ENCODE data around the gene GPR153. TPM values are rescaled to one million over a fixed set of nuclear protein-coding genes. Genes with fewer than 3 reads are reported as not detected.
"Not testable (repeated sequence)": the region's sequence is repeated elsewhere in the genome, so short reads cannot be mapped to it uniquely, and the experiment has no call there.

GPR153 gene
- total and polyA plus RNA-seq, 10 donors = 2.1 to 26.6 (median 12.4) TPM

DNA sequence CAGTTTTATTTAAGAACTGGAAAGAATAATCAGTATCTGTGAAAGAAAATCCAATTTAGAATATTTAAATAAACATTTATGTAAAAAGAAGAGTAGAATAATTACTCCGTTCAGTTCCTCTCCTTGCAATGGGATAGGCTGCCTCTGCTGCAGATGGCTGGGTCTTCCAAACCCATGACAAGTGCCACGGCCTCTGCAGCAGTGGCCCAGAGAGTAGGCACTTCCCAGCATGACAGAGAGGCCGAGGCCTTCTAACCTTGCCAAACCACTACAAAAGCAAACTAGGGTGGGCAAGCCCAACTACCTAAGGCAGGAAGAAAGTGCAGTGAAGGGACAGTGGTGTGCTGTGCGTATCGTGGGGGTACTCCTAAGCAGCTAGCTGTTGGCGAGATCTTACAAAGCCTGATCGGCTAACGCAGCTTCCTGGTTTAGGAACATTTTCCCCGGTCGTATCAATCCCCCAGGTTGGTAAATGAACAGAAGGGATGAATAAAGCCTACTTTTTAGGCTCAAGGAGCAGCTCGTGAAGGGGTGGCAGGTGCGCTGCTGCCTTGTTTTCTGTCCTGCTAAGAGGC lies 39.6 kb downstream of the GPR153 start:
- Histone ChIP-seq H3K27me3 (replicated peaks in 1 of 7) (no peaks in the 10 kb centered on the region), H3K9me3 (no peaks in the 10 kb centered on the region), H3K36me3 (peaks cover 0 to 64% (median 37%) of the 10 kb centered on the region in 6 donors), H3K27ac (no peak overlapping the region), H3K4me1 (peaks cover 0 to 14% (median 1%) of the 10 kb centered on the region in 6 donors), H3K4me3 (no peak overlapping the region)
- intact Hi-C loops (cut with DNase I; ENCODE audit: low total_unique reads) = no loop called here
- WGBS, 5 donors = 82 to 97% (median 94%) methylated on average over 11 to 12 of the region's 12 CpGs
- no peak for DNase-seq
- TF ChIP-seq POLR2AphosphoS5 (IDR thresholded peaks at IDR 0.05) = no peak
- TF ChIP-seq, protein P1, sequence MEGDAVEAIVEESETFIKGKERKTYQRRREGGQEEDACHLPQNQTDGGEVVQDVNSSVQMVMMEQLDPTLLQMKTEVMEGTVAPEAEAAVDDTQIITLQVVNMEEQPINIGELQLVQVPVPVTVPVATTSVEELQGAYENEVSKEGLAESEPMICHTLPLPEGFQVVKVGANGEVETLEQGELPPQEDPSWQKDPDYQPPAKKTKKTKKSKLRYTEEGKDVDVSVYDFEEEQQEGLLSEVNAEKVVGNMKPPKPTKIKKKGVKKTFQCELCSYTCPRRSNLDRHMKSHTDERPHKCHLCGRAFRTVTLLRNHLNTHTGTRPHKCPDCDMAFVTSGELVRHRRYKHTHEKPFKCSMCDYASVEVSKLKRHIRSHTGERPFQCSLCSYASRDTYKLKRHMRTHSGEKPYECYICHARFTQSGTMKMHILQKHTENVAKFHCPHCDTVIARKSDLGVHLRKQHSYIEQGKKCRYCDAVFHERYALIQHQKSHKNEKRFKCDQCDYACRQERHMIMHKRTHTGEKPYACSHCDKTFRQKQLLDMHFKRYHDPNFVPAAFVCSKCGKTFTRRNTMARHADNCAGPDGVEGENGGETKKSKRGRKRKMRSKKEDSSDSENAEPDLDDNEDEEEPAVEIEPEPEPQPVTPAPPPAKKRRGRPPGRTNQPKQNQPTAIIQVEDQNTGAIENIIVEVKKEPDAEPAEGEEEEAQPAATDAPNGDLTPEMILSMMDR (IDR thresholded peaks at IDR 0.05 in 8 of 11, conservative IDR thresholded peaks at IDR 0.05 in 3 of 11) = no peak
- no peak for TF ChIP-seq POLR2A (IDR thresholded peaks at IDR 0.05)

DNA sequence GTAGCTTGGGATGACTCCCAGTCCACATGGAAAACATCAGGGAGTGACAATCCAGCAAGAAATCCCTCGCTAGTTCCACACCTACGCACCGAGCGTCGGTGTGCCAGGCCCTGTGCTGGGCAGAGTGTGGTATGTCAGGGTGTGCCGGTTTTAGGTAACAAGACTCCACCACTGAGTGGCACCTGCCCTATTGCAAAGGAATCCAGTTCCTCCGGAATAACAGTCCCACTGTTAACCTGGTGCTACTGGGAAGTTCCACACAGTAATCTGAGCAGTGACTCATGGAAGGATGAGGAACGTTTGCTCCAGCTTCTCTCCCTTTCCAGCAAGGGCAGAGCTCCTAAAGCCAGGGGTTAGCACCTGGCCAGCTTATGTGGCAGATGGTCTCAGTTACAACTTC lies 40.7 kb downstream of the GPR153 start:
- H3K36me3 ChIP-seq = peaks cover 0 to 53% (median 28%) of the 10 kb centered on the region in 6 donors
- 90 to 94% (median 91%) methylated on average over 8 of the region's 8 CpGs for WGBS, 5 donors
- TF ChIP-seq POLR2A (IDR thresholded peaks at IDR 0.05) (no peak), POLR2AphosphoS5 (IDR thresholded peaks at IDR 0.05) (no peak)
- TF ChIP-seq, protein P1 (IDR thresholded peaks at IDR 0.05 in 8 of 11, conservative IDR thresholded peaks at IDR 0.05 in 3 of 11) = no peak
- H3K27ac ChIP-seq = no peak overlapping the region
- H3K4me3 ChIP-seq = no peak overlapping the region
- H3K9me3 ChIP-seq = no peaks in the 10 kb centered on the region
- intact Hi-C loops (cut with DNase I; ENCODE audit: low total_unique reads) = no loop called here
- no peak for DNase-seq
- H3K4me1 ChIP-seq = peaks cover 0 to 14% (median 1%) of the 10 kb centered on the region in 6 donors
- no peaks in the 10 kb centered on the region for H3K27me3 ChIP-seq (replicated peaks in 1 of 7)

DNA sequence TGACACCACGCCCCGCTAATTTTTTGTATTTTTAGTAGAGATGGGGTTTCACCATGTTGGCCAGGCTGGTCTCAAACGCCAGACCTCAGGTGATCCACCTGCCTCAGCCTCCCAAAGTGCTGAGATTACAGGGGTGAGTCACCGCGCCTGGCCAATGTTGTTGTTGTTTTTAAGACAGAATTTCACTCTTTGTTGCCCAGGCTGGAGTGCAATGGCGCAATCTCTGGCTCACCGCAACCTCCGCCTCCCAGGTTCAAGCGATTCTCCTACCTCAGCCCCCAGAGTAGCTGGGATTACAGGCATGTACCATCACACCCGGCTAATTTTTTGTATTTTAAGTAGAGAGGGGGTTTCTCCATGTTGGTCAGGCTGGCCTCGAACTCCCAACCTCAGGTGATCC lies 41.3 kb downstream of the GPR153 start:
- DNase-seq; intact Hi-C loops (cut with DNase I; ENCODE audit: low total_unique reads); H3K4me3 ChIP-seq; H3K27ac ChIP-seq; H3K27me3 ChIP-seq (replicated peaks in 1 of 7); H3K9me3 ChIP-seq: not testable (repeated sequence)
- WGBS, 5 donors = 86 to 92% (median 92%) methylated on average over 11 of the region's 11 CpGs
- peaks cover 0 to 47% (median 22%) of the 10 kb centered on the region in 6 donors for H3K36me3 ChIP-seq
- H3K4me1 ChIP-seq = peaks cover 0 to 14% (median 1%) of the 10 kb centered on the region in 6 donors

DNA sequence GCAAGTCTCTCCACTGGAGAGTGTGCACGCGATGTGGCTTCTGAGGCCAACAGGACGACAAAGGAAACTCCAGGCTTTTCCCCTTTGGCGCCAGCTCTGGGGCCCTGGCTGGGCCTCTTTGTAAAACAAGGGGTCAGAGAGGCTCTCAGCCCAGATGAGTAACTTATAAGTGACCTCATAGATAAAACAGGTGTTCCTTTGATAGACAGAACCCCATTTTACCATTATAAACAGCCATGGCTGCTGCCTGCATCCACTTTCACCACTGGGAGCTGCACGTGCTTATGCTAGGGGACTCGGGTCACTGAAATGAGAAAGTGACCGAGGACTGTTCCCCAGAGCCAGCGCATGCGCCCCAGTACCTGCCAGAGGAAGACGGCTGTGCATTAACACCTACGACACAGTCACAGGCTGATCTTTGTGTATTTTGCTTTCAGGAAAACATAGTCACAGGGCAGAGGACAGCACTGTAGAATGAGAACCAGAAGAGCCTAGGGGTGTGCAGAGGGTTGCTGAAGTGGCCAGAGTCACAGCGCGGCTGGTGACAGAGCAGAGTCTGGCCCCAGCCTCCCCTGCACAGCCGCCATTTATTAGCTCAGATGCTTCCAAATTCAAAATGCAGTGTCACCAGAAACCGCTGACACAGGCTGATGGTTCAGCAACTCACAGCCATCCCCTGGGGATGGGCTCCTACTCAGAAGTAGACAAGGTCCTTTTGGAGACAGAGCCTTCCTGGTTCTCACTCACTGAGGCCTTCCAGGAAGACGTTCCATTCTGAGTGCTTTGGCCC lies 42.3 kb downstream of the GPR153 start:
- Histone ChIP-seq H3K36me3 (peaks cover 0 to 36% (median 11%) of the 10 kb centered on the region in 6 donors), H3K27ac (no peak overlapping the region), H3K27me3 (replicated peaks in 1 of 7) (no peaks in the 10 kb centered on the region), H3K4me1 (peaks cover 0 to 14% (median 1%) of the 10 kb centered on the region in 6 donors), H3K4me3 (no peak overlapping the region), H3K9me3 (no peaks in the 10 kb centered on the region)
- TF ChIP-seq POLR2AphosphoS5 (IDR thresholded peaks at IDR 0.05) (no peak), POLR2A (IDR thresholded peaks at IDR 0.05) (no peak)
- TF ChIP-seq, protein P1 (IDR thresholded peaks at IDR 0.05 in 8 of 11, conservative IDR thresholded peaks at IDR 0.05 in 3 of 11) = no peak
- intact Hi-C loops (cut with DNase I; ENCODE audit: low total_unique reads) = no loop called here
- DNase-seq = no peak
- 86 to 92% (median 87%) methylated on average over 16 of the region's 16 CpGs for WGBS, 5 donors
